Hepatocyte (in vitro differentiated cells): ENCODE measurements around the gene SWAP70. TPM values are rescaled to one million over a fixed set of nuclear protein-coding genes. Genes with fewer than 3 reads are reported as not detected.

Experiments
- DNase-seq: peaks from one replicate; pipeline ENCODE4 v3.0.0-alpha.2; 2016; ENCODE audit warnings: low spot score
- H2AFZ ChIP-seq: fragments of 200-600 bp; sonication (generic); 2 replicates; pipeline ENCODE4 v1.6.0; 2016; ENCODE audit warnings: antibody characterized with exemption, mild to moderate bottlenecking
- H3K27ac ChIP-seq: fragments of 200-600 bp; sonication (generic); 2 replicates; pipeline ENCODE4 v1.5.1; 2016; ENCODE audit warnings: mild to moderate bottlenecking
- H3K27me3 ChIP-seq: fragments of 200-600 bp; sonication (generic); 2 replicates; pipeline ENCODE4 v1.6.1; 2016
- H3K36me3 ChIP-seq: fragments of 200-600 bp; sonication (generic); replicated peaks from 2 replicates; pipeline ENCODE4 v1.5.1; 2016; ENCODE audit warnings: low read depth; ENCODE audit not compliant: insufficient read depth
- H3K4me1 ChIP-seq: fragments of 200-600 bp; sonication (generic); 2 replicates; pipeline ENCODE4 v1.5.1; 2016; ENCODE audit warnings: mild to moderate bottlenecking, moderate library complexity; ENCODE audit not compliant: insufficient read depth
- H3K4me2 ChIP-seq: fragments of 200-600 bp; sonication (generic); 2 replicates; pipeline ENCODE4 v1.6.0; 2016
- H3K4me3 ChIP-seq: fragments of 200-600 bp; sonication (generic); 2 replicates; pipeline ENCODE4 v1.5.1; 2016; ENCODE audit warnings: mild to moderate bottlenecking
- H3K79me2 ChIP-seq: fragments of 200-600 bp; sonication (generic); 2 replicates; pipeline ENCODE4 v1.6.0; 2017; ENCODE audit warnings: mild to moderate bottlenecking
- H3K9me2 ChIP-seq: fragments of 200-600 bp; sonication (generic); replicated peaks from 2 replicates; pipeline ENCODE4 v1.6.0; 2017; ENCODE audit warnings: mild to moderate bottlenecking; ENCODE audit not compliant: insufficient read depth
- H3K9me3 ChIP-seq: fragments of 200-600 bp; sonication (generic); 2 replicates; pipeline ENCODE4 v1.5.1; 2016; ENCODE audit warnings: low read depth, mild to moderate bottlenecking
- H4K20me1 ChIP-seq: fragments of 200-600 bp; sonication (generic); 2 replicates; pipeline ENCODE4 v1.6.0; 2016; ENCODE audit warnings: mild to moderate bottlenecking; ENCODE audit not compliant: insufficient read depth, poor library complexity, severe bottlenecking
- CTCF ChIP-seq: fragments of 200-600 bp; sonication (generic); IDR thresholded peaks from 2 replicates; pipeline ENCODE4 v1.5.1; 2016; ENCODE audit warnings: antibody characterized with exemption, mild to moderate bottlenecking; ENCODE audit not compliant: poor library complexity
- EZH2 ChIP-seq: fragments of 200-600 bp; sonication (generic); IDR thresholded peaks from 2 replicates; pipeline ENCODE4 v1.6.1; 2016; ENCODE audit warnings: antibody characterized with exemption, mild to moderate bottlenecking, borderline replicate concordance
- EZH2phosphoT487 ChIP-seq: fragments of 200-600 bp; sonication (generic); IDR thresholded peaks from one replicate; pipeline ENCODE4 v1.6.1; 2018; ENCODE audit warnings: antibody characterized with exemption, mild to moderate bottlenecking, low read depth, moderate library complexity; ENCODE audit not compliant: unreplicated experiment, severe bottlenecking
- WGBS: methylation state at CpG from one replicate; pipeline ENCODE4 v1.1.6; 2016; ENCODE audit warnings: low lambda C conversion rate; ENCODE audit errors: missing lambda C conversion rate; 5-methylcytosine and 5-hydroxymethylcytosine counted together
- polyA plus RNA-seq: library from polyadenylated mRNA; unstranded; fragments of >200 nt; fragmentation: Nextera tagmentation; extraction: Ambion mirVana; gene quantifications from 2 replicates; pipeline ENCODE4 v1.2.1, GENCODE V29; 2016
- total RNA-seq: library from RNA; depleted of rRNA; stranded (reverse); fragments of >200 nt; gene quantifications from 2 replicates; pipeline ENCODE4 v1.2.3, GENCODE V29; 2014

The SWAP70 gene
- total and polyA plus RNA-seq, 2 experiments from 2014 or later, result 15.6 to 17.3 TPM

DNA sequence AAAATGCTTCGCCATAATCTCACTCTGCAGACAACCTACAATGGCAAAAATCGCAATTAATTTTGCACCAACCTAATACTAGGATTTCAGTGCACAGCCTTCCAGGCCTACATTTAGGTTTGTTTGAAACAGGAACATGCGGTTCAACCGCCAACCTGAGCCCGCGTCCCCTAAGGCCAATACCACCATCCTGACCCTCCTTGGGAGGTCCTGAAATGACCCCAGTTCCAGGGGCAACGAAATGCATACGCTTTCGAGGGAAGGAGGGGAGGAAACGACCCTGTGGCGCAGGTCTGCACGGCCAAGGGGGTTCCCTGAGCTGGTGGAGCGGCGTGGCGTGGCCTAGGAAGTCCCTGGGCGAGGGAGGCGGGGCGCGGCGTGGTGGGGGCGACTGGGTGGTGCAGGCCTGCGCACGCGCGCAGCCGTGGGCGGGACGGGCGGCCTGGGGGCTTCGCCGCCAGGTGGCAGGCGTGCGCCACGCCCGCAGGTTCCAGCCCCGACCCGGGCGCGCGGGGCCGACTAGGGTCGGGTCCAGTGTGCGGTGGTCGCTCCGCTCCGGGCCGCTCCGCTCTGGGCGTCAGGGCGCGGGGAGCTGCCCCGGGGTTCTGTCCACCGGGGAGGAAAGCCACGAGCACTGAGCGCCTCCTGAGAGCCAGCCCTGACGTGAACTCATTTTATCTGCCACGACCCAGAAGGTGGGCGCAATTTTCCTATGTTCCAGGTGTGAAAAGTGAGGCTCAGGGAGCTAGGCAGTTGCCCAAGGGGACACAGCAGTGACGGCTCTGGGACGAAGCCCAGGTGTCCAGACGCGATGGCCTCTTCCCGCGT lies 94.1 kb downstream of the SWAP70 start:
- WGBS, result 9% methylated on average over 39 of the region's 64 CpGs
- Histone ChIP-seq H2AFZ (peak overlapping the region; percentile 100), H3K4me2 (peak overlapping the region; percentile 100)

GRCh38 chr11:9758637-9759518 lies 95.0 kb downstream of the SWAP70 start:
- Histone ChIP-seq H2AFZ (peak overlapping the region; percentile 100), H3K9me2 (no peaks in the 10 kb centered on the region), H3K9me3 (no peaks in the 10 kb centered on the region), H3K4me2 (peak overlapping the region; percentile 100), H3K79me2 (peaks cover 6% of the 10 kb centered on the region), H3K4me3 (peak overlapping the region; percentile 98), H3K27me3 (no peaks in the 10 kb centered on the region), H3K27ac (peak overlapping the region; percentile 96), H3K4me1 (peaks cover 20% of the 10 kb centered on the region), H4K20me1 (no peaks in the 10 kb centered on the region), H3K36me3 (no peaks in the 10 kb centered on the region)
- 26% methylated on average over 42 of the region's 58 CpGs for WGBS
- TF ChIP-seq EZH2 (no peak), CTCF (peak; percentile 43)
- peak; percentile 90 for DNase-seq

More for the DNA sequence above, 94.1 kb downstream of the SWAP70 start:
- TF ChIP-seq EZH2, result no peak
- no peak for TF ChIP-seq EZH2phosphoT487
- TF ChIP-seq CTCF, result peak; percentile 72
- Histone ChIP-seq H3K4me3 (peak overlapping the region; percentile 98), H3K79me2 (peaks cover 3% of the 10 kb centered on the region), H3K9me3 (no peaks in the 10 kb centered on the region), H4K20me1 (no peaks in the 10 kb centered on the region), H3K27me3 (no peaks in the 10 kb centered on the region), H3K9me2 (no peaks in the 10 kb centered on the region), H3K36me3 (no peaks in the 10 kb centered on the region), H3K27ac (peak overlapping the region; percentile 96), H3K4me1 (peaks cover 20% of the 10 kb centered on the region)
- DNase-seq, result peak; percentile 93

DNA sequence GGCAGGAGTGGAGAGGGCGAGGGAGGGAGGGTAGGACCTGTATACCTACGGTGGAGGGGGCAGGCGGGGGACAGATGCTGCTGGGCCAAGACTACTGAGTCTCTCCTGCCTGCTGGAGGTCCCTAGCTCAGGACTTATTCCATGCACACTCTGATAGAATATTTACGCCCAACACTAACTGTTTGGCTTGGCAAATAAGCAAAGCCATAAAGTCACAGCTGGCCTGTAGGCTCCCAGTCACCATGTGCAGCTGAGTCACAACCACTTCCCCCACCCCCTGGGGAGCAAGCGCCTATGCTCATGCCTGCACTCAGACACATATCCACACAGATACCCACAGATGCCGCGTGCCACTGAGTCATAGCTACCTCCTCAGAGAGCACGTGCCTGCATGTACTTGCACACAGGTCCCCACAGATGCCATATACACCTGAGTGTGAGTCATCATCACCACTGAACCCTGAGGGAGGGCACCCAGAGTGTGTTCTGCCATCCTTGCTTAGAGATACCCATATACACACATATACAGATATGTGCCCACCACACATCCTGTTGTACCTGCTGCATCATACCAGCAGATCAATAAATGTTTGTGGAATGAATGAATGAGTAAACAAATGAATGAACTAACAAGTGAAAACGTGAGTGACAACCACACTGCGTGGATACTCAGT lies 95.8 kb downstream of the SWAP70 start:
- no peaks in the 10 kb centered on the region for H4K20me1 ChIP-seq
- H3K4me3 ChIP-seq, result no peak overlapping the region
- no peak overlapping the region for H2AFZ ChIP-seq
- TF ChIP-seq CTCF (no peak), EZH2phosphoT487 (no peak)
- H3K27me3 ChIP-seq, result no peaks in the 10 kb centered on the region
- H3K79me2 ChIP-seq, result peaks cover 8% of the 10 kb centered on the region
- H3K4me2 ChIP-seq, result peak overlapping the region; percentile 100
- peak; percentile 92 for DNase-seq
- peak overlapping the region; percentile 96 for H3K27ac ChIP-seq
- H3K36me3 ChIP-seq, result no peaks in the 10 kb centered on the region
- 62% methylated on average over 10 of the region's 10 CpGs for whole genome bisulfite sequencing
- H3K4me1 ChIP-seq, result peaks cover 20% of the 10 kb centered on the region
- H3K9me2 ChIP-seq, result no peaks in the 10 kb centered on the region
- no peaks in the 10 kb centered on the region for H3K9me3 ChIP-seq
